Erythroblast (primary cell): ENCODE results near the gene SIK3.
A peak's percentile ranks its signal among the peaks of the same experiment; 100 is the strongest.

ENCODE experiments used
- DNase-seq, 2 experiments: peaks; one replicate each; lab custom pipeline; 2025; lab: John Stamatoyannopoulos, UW
- GATA1 ChIP-seq: IDR thresholded peaks from 2 replicates; pipeline ENCODE4 v1.6.1; 2011; ENCODE audit warnings: low read depth, mild to moderate bottlenecking, control low read depth, low read length, moderate library complexity
- POLR2A ChIP-seq: IDR thresholded peaks from 2 replicates; pipeline ENCODE4 v1.6.1; 2011; ENCODE audit warnings: mild to moderate bottlenecking, low read length

The SIK3 gene

GRCh38 chr11:116864531-116864930 lies 233.7 kb downstream of the SIK3 start:
- no peak for DNase-seq
- no peak for TF ChIP-seq GATA1
- no peak for TF ChIP-seq POLR2A

GRCh38 chr11:116862951-116863350 lies 235.3 kb downstream of the SIK3 start:
- no peak for TF ChIP-seq GATA1
- TF ChIP-seq POLR2A = no peak
- DNase-seq = no peak

GRCh38 chr11:116862185-116862584 lies 236.0 kb downstream of the SIK3 start:
- no peak for TF ChIP-seq POLR2A
- DNase-seq = no peak

- no peak for DNase-seq
- TF ChIP-seq POLR2A = no peak
These were observed 236.7 kb downstream of the SIK3 start for GRCh38 chr11:116861539-116861938.

- DNase-seq = no peak
- no peak for TF ChIP-seq GATA1
- no peak for TF ChIP-seq POLR2A
These were observed 237.9 kb downstream of the SIK3 start for GRCh38 chr11:116860303-116860702.

GRCh38 chr11:116859175-116859574 lies 239.1 kb downstream of the SIK3 start:
- TF ChIP-seq GATA1 (no peak), POLR2A (no peak)
- DNase-seq = no peak

GRCh38 chr11:116857936-116858335 lies 240.3 kb downstream of the SIK3 start:
- TF ChIP-seq GATA1 (no peak), POLR2A (no peak)
- DNase-seq = peak; percentile 7 to 48

- TF ChIP-seq POLR2A (no peak), GATA1 (no peak)
- no peak for DNase-seq
These were observed 240.9 kb downstream of the SIK3 start for GRCh38 chr11:116857316-116857715.

GRCh38 chr11:116856423-116856822 lies 241.8 kb downstream of the SIK3 start:
- TF ChIP-seq GATA1 (no peak), POLR2A (no peak)
- no peak for DNase-seq

- DNase-seq = no peak
- TF ChIP-seq GATA1 (no peak), POLR2A (no peak)
These were observed 242.8 kb downstream of the SIK3 start for GRCh38 chr11:116855413-116855812.

GRCh38 chr11:116853461-116854073 lies 244.7 kb downstream of the SIK3 start:
- TF ChIP-seq GATA1 (no peak), POLR2A (no peak)

GRCh38 chr11:116852261-116853031 lies 245.8 kb downstream of the SIK3 start:
- TF ChIP-seq POLR2A = no peak
- TF ChIP-seq GATA1 = no peak
- peak; percentile 13 to 14 for DNase-seq

More at GRCh38 chr11:116853461-116854073, 244.7 kb downstream of the SIK3 start:
- DNase-seq = no peak

GRCh38 chr11:116851626-116852025 lies 246.6 kb downstream of the SIK3 start:
- TF ChIP-seq POLR2A (no peak), GATA1 (no peak)
- DNase-seq = no peak

GRCh38 chr11:116849486-116849885 lies 248.7 kb downstream of the SIK3 start:
- DNase-seq = no peak
- TF ChIP-seq GATA1 = no peak
- no peak for TF ChIP-seq POLR2A
